OCI-LY3 (cell line): ENCODE data around the gene ATP7A.

ENCODE experiments used
- EZH2phosphoT487 ChIP-seq: fragments of 200-600 bp; shearing (Covaris generic); IDR thresholded peaks from 2 replicates; pipeline ENCODE4 v1.6.1; 2018; ENCODE audit warnings: antibody characterized with exemption, mixed run types, low read depth
- TF ChIP-seq, protein P1 (sequence below): fragments of 200-600, 300-600 bp; sonication (generic); IDR thresholded peaks from 2 replicates; pipeline ENCODE4 v1.5.1; 2014; ENCODE audit warnings: antibody characterized with exemption, low read length, low read depth

- TF ChIP-seq, protein P1, sequence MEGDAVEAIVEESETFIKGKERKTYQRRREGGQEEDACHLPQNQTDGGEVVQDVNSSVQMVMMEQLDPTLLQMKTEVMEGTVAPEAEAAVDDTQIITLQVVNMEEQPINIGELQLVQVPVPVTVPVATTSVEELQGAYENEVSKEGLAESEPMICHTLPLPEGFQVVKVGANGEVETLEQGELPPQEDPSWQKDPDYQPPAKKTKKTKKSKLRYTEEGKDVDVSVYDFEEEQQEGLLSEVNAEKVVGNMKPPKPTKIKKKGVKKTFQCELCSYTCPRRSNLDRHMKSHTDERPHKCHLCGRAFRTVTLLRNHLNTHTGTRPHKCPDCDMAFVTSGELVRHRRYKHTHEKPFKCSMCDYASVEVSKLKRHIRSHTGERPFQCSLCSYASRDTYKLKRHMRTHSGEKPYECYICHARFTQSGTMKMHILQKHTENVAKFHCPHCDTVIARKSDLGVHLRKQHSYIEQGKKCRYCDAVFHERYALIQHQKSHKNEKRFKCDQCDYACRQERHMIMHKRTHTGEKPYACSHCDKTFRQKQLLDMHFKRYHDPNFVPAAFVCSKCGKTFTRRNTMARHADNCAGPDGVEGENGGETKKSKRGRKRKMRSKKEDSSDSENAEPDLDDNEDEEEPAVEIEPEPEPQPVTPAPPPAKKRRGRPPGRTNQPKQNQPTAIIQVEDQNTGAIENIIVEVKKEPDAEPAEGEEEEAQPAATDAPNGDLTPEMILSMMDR = no peak
- no peak for TF ChIP-seq EZH2phosphoT487
These were observed 39.3 kb downstream of the ATP7A start for GRCh38 chrX:77949840-77950239.
